Urinary bladder (tissue), 4 donors: Measurements from ENCODE around the gene BBS1. TPM values are rescaled to one million over a fixed set of nuclear protein-coding genes. Genes with fewer than 3 reads are reported as not detected.

ENCODE experiments used
- DNase-seq: peaks from one replicate; pipeline ENCODE4 v3.0.0-alpha.2; 2015; ENCODE audit errors: extremely low spot score
- H3K27ac ChIP-seq: one replicate; pipeline ENCODE4 v1.5.1; 2013; ENCODE audit warnings: low read depth, mild to moderate bottlenecking, moderate library complexity
- H3K36me3 ChIP-seq: one replicate; pipeline ENCODE4 v1.6.1; 2013; ENCODE audit warnings: mild to moderate bottlenecking, moderate library complexity; ENCODE audit not compliant: insufficient read depth
- H3K4me1 ChIP-seq: one replicate; pipeline ENCODE4 v1.6.1; 2013; ENCODE audit warnings: mild to moderate bottlenecking, moderate library complexity; ENCODE audit not compliant: insufficient read depth
- H3K4me3 ChIP-seq: one replicate; pipeline ENCODE4 v1.5.1; 2013; ENCODE audit warnings: low read depth, low read length
- WGBS: extraction: QIAGEN DNeasy Blood & Tissue Kit; methylation state at CpG from one replicate; pipeline ENCODE4 v1.1.7; 2013; 5-methylcytosine and 5-hydroxymethylcytosine counted together
- polyA plus RNA-seq: library from polyadenylated mRNA; stranded (reverse); fragments of 200-250 nt; gene quantifications from one replicate; pipeline ENCODE4 v1.2.3, GENCODE V29; 2013
- total RNA-seq: library from RNA; depleted of rRNA; stranded (reverse); fragments of >200 nt; gene quantifications from one replicate; pipeline ENCODE4 v1.2.3, GENCODE V29; 2014
- donor health status: healthy with polysubstance abuse.
- donor health status: healthy.

Gene BBS1
- total and polyA plus RNA-seq, 2 donors, result 33.3 to 40.4 TPM

GRCh38 chr11:66559142-66559865 lies 48.9 kb downstream of the BBS1 start:
- 14% methylated on average over 50 of the region's 50 CpGs for WGBS

GRCh38 chr11:66559866-66560676 lies 49.6 kb downstream of the BBS1 start:
- DNase-seq, result no peak
- 81% methylated on average over 27 of the region's 27 CpGs for WGBS
- no peaks in the 10 kb centered on the region for H3K4me1 ChIP-seq
- no peak overlapping the region for H3K27ac ChIP-seq
- no peak overlapping the region for H3K4me3 ChIP-seq
- no peaks in the 10 kb centered on the region for H3K36me3 ChIP-seq

More at GRCh38 chr11:66559142-66559865, 48.9 kb downstream of the BBS1 start:
- Histone ChIP-seq H3K36me3 (no peaks in the 10 kb centered on the region), H3K27ac (no peak overlapping the region), H3K4me1 (no peaks in the 10 kb centered on the region), H3K4me3 (no peak overlapping the region)
- DNase-seq, result no peak

- 76% methylated on average over 14 of the region's 14 CpGs for WGBS
- no peaks in the 10 kb centered on the region for H3K36me3 ChIP-seq
- H3K4me3 ChIP-seq, result no peak overlapping the region
- H3K4me1 ChIP-seq, result no peaks in the 10 kb centered on the region
- no peak for DNase-seq
- H3K27ac ChIP-seq, result no peak overlapping the region
These were observed 50.9 kb downstream of the BBS1 start for GRCh38 chr11:66561178-66561974.

- DNase-seq, result no peak
- 91% methylated on average over 9 of the region's 9 CpGs for WGBS
- Histone ChIP-seq H3K4me1 (no peaks in the 10 kb centered on the region), H3K27ac (no peak overlapping the region), H3K36me3 (no peaks in the 10 kb centered on the region), H3K4me3 (no peak overlapping the region)
These were observed 51.5 kb downstream of the BBS1 start for GRCh38 chr11:66561975-66562248.

GRCh38 chr11:66562275-66562674 lies 51.8 kb downstream of the BBS1 start:
- no peak overlapping the region for H3K4me3 ChIP-seq
- no peaks in the 10 kb centered on the region for H3K4me1 ChIP-seq
- no peaks in the 10 kb centered on the region for H3K36me3 ChIP-seq
- DNase-seq, result no peak
- WGBS, result 82% methylated on average over 2 of the region's 2 CpGs
- no peak overlapping the region for H3K27ac ChIP-seq

GRCh38 chr11:66562907-66563583 lies 52.6 kb downstream of the BBS1 start:
- H3K4me3 ChIP-seq, result no peak overlapping the region
- 91% methylated on average over 20 of the region's 20 CpGs for WGBS
- no peaks in the 10 kb centered on the region for H3K36me3 ChIP-seq
- H3K4me1 ChIP-seq, result peaks cover under 1% of the 10 kb centered on the region
- no peak overlapping the region for H3K27ac ChIP-seq
- DNase-seq, result no peak

- no peak overlapping the region for H3K27ac ChIP-seq
- 91% methylated on average over 10 of the region's 10 CpGs for WGBS
- H3K4me3 ChIP-seq, result no peak overlapping the region
- no peaks in the 10 kb centered on the region for H3K36me3 ChIP-seq
- DNase-seq, result no peak
- H3K4me1 ChIP-seq, result peaks cover 2% of the 10 kb centered on the region
These were observed 53.4 kb downstream of the BBS1 start for GRCh38 chr11:66563832-66564231.

- no peak for DNase-seq
- Histone ChIP-seq H3K27ac (no peak overlapping the region), H3K36me3 (no peaks in the 10 kb centered on the region), H3K4me3 (no peak overlapping the region), H3K4me1 (peaks cover 2% of the 10 kb centered on the region)
- 90% methylated on average over 14 of the region's 14 CpGs for WGBS
These were observed 54.1 kb downstream of the BBS1 start for GRCh38 chr11:66564538-66564937.

- H3K27ac ChIP-seq, result no peak overlapping the region
- WGBS, result 94% methylated on average over 5 of the region's 5 CpGs
- H3K4me3 ChIP-seq, result no peak overlapping the region
- no peak for DNase-seq
- no peaks in the 10 kb centered on the region for H3K36me3 ChIP-seq
- H3K4me1 ChIP-seq, result peaks cover 2% of the 10 kb centered on the region
These were observed 54.5 kb downstream of the BBS1 start for GRCh38 chr11:66564984-66565383.

- no peaks in the 10 kb centered on the region for H3K36me3 ChIP-seq
- H3K4me3 ChIP-seq, result no peak overlapping the region
- peaks cover 2% of the 10 kb centered on the region for H3K4me1 ChIP-seq
- no peak for DNase-seq
- H3K27ac ChIP-seq, result no peak overlapping the region
- 95% methylated on average over 8 of the region's 8 CpGs for WGBS
These were observed 55.8 kb downstream of the BBS1 start for GRCh38 chr11:66566221-66566620.

- DNase-seq, result no peak
- H3K36me3 ChIP-seq, result no peaks in the 10 kb centered on the region
- peaks cover 2% of the 10 kb centered on the region for H3K4me1 ChIP-seq
- H3K4me3 ChIP-seq, result peak overlapping the region; percentile 68
- no peak overlapping the region for H3K27ac ChIP-seq
- 59% methylated on average over 15 of the region's 15 CpGs for WGBS
These were observed 57.3 kb downstream of the BBS1 start for GRCh38 chr11:66567787-66568123.

GRCh38 chr11:66568124-66568916 lies 57.9 kb downstream of the BBS1 start, which contains the start of gene CTSF:
TSS of gene CTSF (minus strand) at chr11:66568606. CDS start at chr11:66568486, 120 bp downstream.
- Histone ChIP-seq H3K4me3 (peak within 1 kb of the TSS; percentile 68), H3K4me1 (peaks cover 2% of the 10 kb centered on the region), H3K36me3 (no peaks in the 10 kb centered on the region), H3K27ac (no peak within 1 kb of the TSS)
- WGBS, result 3% methylated on average over 77 of the region's 77 CpGs
- DNase-seq, result no peak

GRCh38 chr11:66569076-66569475 lies 58.6 kb downstream of the BBS1 start:
- peaks cover 2% of the 10 kb centered on the region for H3K4me1 ChIP-seq
- WGBS, result 85% methylated on average over 7 of the region's 7 CpGs
- H3K4me3 ChIP-seq, result no peak overlapping the region
- DNase-seq, result no peak
- no peaks in the 10 kb centered on the region for H3K36me3 ChIP-seq
- no peak overlapping the region for H3K27ac ChIP-seq
